ENCODE data around the gene RFX2.

DNA sequence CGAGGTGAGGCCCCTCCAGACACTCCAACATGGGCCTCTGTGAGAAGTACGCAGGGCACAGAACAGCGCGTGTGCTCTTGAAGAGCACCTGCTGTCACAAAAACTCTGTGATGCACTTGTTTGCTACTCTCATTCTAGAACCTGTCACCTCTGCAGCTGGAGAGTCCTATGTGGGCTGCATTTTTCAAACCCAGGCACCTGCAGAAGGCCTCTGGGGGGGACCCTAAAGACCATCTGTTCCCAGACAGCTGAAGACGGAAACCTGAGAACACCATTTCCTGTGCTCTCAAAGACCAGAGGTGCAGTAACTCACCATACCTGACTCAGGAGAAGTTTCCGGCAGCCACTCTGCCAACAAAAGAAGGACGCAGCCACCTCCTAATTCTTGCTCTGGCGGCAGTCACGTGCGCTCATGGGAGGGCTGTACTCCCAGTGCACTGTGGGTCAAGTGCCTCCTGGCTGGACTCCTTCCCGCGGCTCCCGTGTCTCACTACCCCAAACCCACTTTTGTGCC lies 160.5 kb downstream of the RFX2 start:
- TF ChIP-seq, protein P1, sequence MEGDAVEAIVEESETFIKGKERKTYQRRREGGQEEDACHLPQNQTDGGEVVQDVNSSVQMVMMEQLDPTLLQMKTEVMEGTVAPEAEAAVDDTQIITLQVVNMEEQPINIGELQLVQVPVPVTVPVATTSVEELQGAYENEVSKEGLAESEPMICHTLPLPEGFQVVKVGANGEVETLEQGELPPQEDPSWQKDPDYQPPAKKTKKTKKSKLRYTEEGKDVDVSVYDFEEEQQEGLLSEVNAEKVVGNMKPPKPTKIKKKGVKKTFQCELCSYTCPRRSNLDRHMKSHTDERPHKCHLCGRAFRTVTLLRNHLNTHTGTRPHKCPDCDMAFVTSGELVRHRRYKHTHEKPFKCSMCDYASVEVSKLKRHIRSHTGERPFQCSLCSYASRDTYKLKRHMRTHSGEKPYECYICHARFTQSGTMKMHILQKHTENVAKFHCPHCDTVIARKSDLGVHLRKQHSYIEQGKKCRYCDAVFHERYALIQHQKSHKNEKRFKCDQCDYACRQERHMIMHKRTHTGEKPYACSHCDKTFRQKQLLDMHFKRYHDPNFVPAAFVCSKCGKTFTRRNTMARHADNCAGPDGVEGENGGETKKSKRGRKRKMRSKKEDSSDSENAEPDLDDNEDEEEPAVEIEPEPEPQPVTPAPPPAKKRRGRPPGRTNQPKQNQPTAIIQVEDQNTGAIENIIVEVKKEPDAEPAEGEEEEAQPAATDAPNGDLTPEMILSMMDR (IDR thresholded peaks at IDR 0.05): no peak
- TF ChIP-seq POLR2A (IDR thresholded peaks at IDR 0.05): no peak

Measured in body of pancreas (tissue), 4 donors.